ENCODE measurements around the gene UTP14A.
A peak's percentile ranks its signal among the peaks of the same experiment; 100 is the strongest.
"Not testable (repeated sequence)": the region's sequence is repeated elsewhere in the genome, so short reads cannot be mapped to it uniquely, and the experiment has no call there.

UTP14A gene
- total RNA-seq: 36.1 to 75.7 (median 38.5) reads per million in 4 experiments

GRCh38 chrX:129905787-129906580, at the start of gene UTP14A:
TSS of gene UTP14A (plus strand) at chrX:129906164. CDS start at chrX:129906211, 47 bp downstream.
- DNase-seq: peak; percentile 73

- DNase-seq: not testable (repeated sequence)
Measured at GRCh38 chrX:129859134-129859533, 46.8 kb upstream of the UTP14A start.

GRCh38 chrX:129866321-129866720, 39.6 kb upstream of the UTP14A start:
- not testable (repeated sequence) for DNase-seq

- no peak for DNase-seq
Measured at GRCh38 chrX:129872524-129872923, 33.4 kb upstream of the UTP14A start.

GRCh38 chrX:129875669-129876068, 30.3 kb upstream of the UTP14A start:
- no peak for DNase-seq

GRCh38 chrX:129876771-129877305, 29.1 kb upstream of the UTP14A start:
- DNase-seq: no peak

- DNase-seq: no peak
Measured at GRCh38 chrX:129877401-129877800, 28.6 kb upstream of the UTP14A start.

- DNase-seq: no peak
Measured at GRCh38 chrX:129900054-129900453, 5.9 kb upstream of the UTP14A start.

- DNase-seq: no peak
Measured at GRCh38 chrX:129908636-129909035, 2.7 kb downstream of the UTP14A start.

- DNase-seq: peak; percentile 46
Measured at GRCh38 chrX:129925305-129926092, 19.5 kb downstream of the UTP14A start.

- no peak for DNase-seq
Measured at GRCh38 chrX:129930941-129931410, 25.0 kb downstream of the UTP14A start.

- peak; percentile 39 for DNase-seq
Measured at GRCh38 chrX:129931411-129932015, 25.5 kb downstream of the UTP14A start.

GRCh38 chrX:129932016-129932820, 26.3 kb downstream of the UTP14A start:
- DNase-seq: peak; percentile 67

GRCh38 chrX:129932821-129933321, 26.9 kb downstream of the UTP14A start:
- DNase-seq: no peak

- no peak for DNase-seq
Measured at GRCh38 chrX:129933700-129934099, 27.7 kb downstream of the UTP14A start.

- DNase-seq: no peak
Measured at GRCh38 chrX:129934461-129934860, 28.5 kb downstream of the UTP14A start.

- no peak for DNase-seq
Measured at GRCh38 chrX:129934952-129935351, 29.0 kb downstream of the UTP14A start.

- no peak for DNase-seq
Measured at GRCh38 chrX:129938081-129938480, 32.1 kb downstream of the UTP14A start.

GRCh38 chrX:129939986-129940385, 34.0 kb downstream of the UTP14A start:
- DNase-seq: no peak

GRCh38 chrX:129940721-129941120, 34.8 kb downstream of the UTP14A start:
- no peak for DNase-seq

- DNase-seq: no peak
Measured at GRCh38 chrX:129945131-129945530, 39.2 kb downstream of the UTP14A start.

- no peak for DNase-seq
Measured at GRCh38 chrX:129953334-129953648, 47.3 kb downstream of the UTP14A start.
